Neuronal stem cell (in vitro differentiated cells): ENCODE data around the gene DMRTA2.

Experiments used
- DNase-seq: peaks from one replicate; pipeline ENCODE4 v3.0.0-alpha.2; 2013; ENCODE audit warnings: low spot score
- H2AFZ ChIP-seq: one replicate; pipeline ENCODE4 v1.6.1; 2013; ENCODE audit warnings: mild to moderate bottlenecking, low read length, inconsistent platforms
- H2AK5ac ChIP-seq: 2 replicates; pipeline ENCODE4 v1.6.1; 2013; ENCODE audit warnings: low read depth, mild to moderate bottlenecking, inconsistent platforms, low read length, moderate library complexity, mixed read lengths
- H2BK120ac ChIP-seq: 2 replicates; pipeline ENCODE4 v1.6.1; 2013; ENCODE audit warnings: low read depth, mild to moderate bottlenecking, inconsistent platforms, low read length, moderate library complexity, mixed read lengths
- H2BK12ac ChIP-seq: one replicate; pipeline ENCODE4 v1.6.1; 2013; ENCODE audit warnings: low read length, inconsistent platforms
- H2BK15ac ChIP-seq: 2 replicates; pipeline ENCODE4 v1.6.1; 2013; ENCODE audit warnings: mild to moderate bottlenecking, low read length, inconsistent platforms, mixed read lengths
- H2BK5ac ChIP-seq: one replicate; pipeline ENCODE4 v1.6.1; 2013; ENCODE audit warnings: inconsistent platforms, mild to moderate bottlenecking, low read length, moderate library complexity
- H3K14ac ChIP-seq: one replicate; pipeline ENCODE4 v1.6.1; 2013; ENCODE audit warnings: low read length, inconsistent platforms
- H3K18ac ChIP-seq: 2 replicates; pipeline ENCODE4 v1.6.1; 2013; ENCODE audit warnings: low read length, inconsistent platforms
- H3K23ac ChIP-seq: 2 replicates; pipeline ENCODE4 v1.6.1; 2013; ENCODE audit warnings: low read depth, mild to moderate bottlenecking, mixed read lengths, low read length, inconsistent platforms; ENCODE audit not compliant: poor library complexity
- H3K27ac ChIP-seq: replicated peaks from 3 replicates; pipeline ENCODE4 v1.5.1; 2013; ENCODE audit warnings: low read length, inconsistent platforms
- H3K27me3 ChIP-seq, 3 experiments: 2 replicates each; pipeline ENCODE4 v1.6.1; 2013; ENCODE audit warnings: low read length in 3 of 3, mild to moderate bottlenecking in 2 of 3, inconsistent platforms in 1 of 3, low read depth in 1 of 3, mixed read lengths in 1 of 3, moderate library complexity in 1 of 3; ENCODE audit not compliant: control insufficient read depth in 3 of 3, insufficient read depth in 3 of 3
- H3K36me3 ChIP-seq, 2 donors: replicated peaks in 1 of 2; 2 replicates each; pipeline ENCODE4 v1.6.1; 2013; ENCODE audit warnings: low read length in 2 of 2; ENCODE audit not compliant: control insufficient read depth in 2 of 2, insufficient read depth in 2 of 2
- H3K4ac ChIP-seq: 2 replicates; pipeline ENCODE4 v1.6.1; 2013; ENCODE audit warnings: inconsistent platforms, mild to moderate bottlenecking, low read length, moderate library complexity
- H3K4me1 ChIP-seq, 2 donors: 1 replicate in 1 of 2; 2 replicates in 1 of 2; pipeline ENCODE4 v1.6.1; 2013; ENCODE audit warnings: low read length in 2 of 2, low read depth in 1 of 2; ENCODE audit not compliant: control insufficient read depth in 2 of 2, insufficient read depth in 1 of 2
- H3K4me2 ChIP-seq: one replicate; pipeline ENCODE4 v1.6.1; 2013; ENCODE audit warnings: mild to moderate bottlenecking, low read length, inconsistent platforms; ENCODE audit not compliant: insufficient read depth, poor library complexity, severe bottlenecking
- H3K4me3 ChIP-seq, 2 donors: 2 replicates each; pipeline ENCODE4 v1.5.1; 2013; ENCODE audit warnings: low read length in 2 of 2, mild to moderate bottlenecking in 2 of 2, inconsistent platforms in 1 of 2, moderate library complexity in 1 of 2
- H3K79me1 ChIP-seq: one replicate; pipeline ENCODE4 v1.6.1; 2013; ENCODE audit warnings: low read depth, mild to moderate bottlenecking, inconsistent platforms, low read length, moderate library complexity
- H3K9ac ChIP-seq: one replicate; pipeline ENCODE4 v1.6.1; 2013; ENCODE audit warnings: mild to moderate bottlenecking, low read depth, low read length, inconsistent platforms; ENCODE audit not compliant: poor library complexity
- H3K9me3 ChIP-seq, 2 donors: replicated peaks in 1 of 2; 2 replicates each; pipeline versions ENCODE3 to v1.6.1; 2013; ENCODE audit warnings: low read length in 2 of 2, mild to moderate bottlenecking in 2 of 2, inconsistent platforms in 1 of 2, low read depth in 1 of 2, mixed read lengths in 1 of 2, moderate library complexity in 1 of 2; ENCODE audit not compliant: control insufficient read depth in 2 of 2, insufficient read depth in 1 of 2
- H4K8ac ChIP-seq: one replicate; pipeline ENCODE4 v1.6.1; 2013; ENCODE audit warnings: low read depth, mild to moderate bottlenecking, inconsistent platforms, low read length, moderate library complexity
- H4K91ac ChIP-seq: one replicate; pipeline ENCODE4 v1.6.1; 2013; ENCODE audit warnings: low read length, low read depth, mild to moderate bottlenecking, inconsistent platforms; ENCODE audit not compliant: poor library complexity
- WGBS, 2 donors: extraction: QIAGEN DNeasy Blood & Tissue Kit; methylation state at CpG; one replicate each; pipeline ENCODE4 v1.1.7; 2013; ENCODE audit warnings: missing lambda C conversion rate in 2 of 2, mixed read lengths in 1 of 2; ENCODE audit not compliant: insufficient read length in 2 of 2, insufficient replicate concordance in 1 of 2; ENCODE audit errors: extremely low coverage in 2 of 2; 5-methylcytosine and 5-hydroxymethylcytosine counted together

DMRTA2 gene

DNA sequence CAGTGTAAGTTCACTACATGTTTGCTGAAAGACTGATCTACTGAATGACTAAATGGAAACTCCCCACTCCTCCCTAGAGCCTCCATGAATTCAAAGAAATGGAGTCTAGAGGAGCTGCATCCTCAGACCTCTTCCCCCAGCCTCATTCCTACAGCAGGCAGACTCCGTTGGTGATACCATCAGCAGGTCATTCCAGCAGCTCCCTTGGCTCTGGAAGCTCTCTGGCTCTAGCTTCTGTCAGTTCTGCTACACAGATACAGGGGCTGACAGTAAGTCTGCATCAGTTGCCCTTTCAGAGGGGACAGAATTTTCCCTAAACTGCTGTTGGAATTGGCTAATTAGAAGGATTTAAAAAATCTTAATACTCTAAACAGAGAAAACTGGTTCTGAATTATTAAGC lies 31.7 kb upstream of the DMRTA2 start:
- no peaks in the 10 kb centered on the region for H3K9me3 ChIP-seq
- no peaks in the 10 kb centered on the region for H3K36me3 ChIP-seq
- H4K8ac ChIP-seq: no peak overlapping the region
- no peak overlapping the region for H2BK5ac ChIP-seq
- no peak overlapping the region for H3K18ac ChIP-seq
- H2BK15ac ChIP-seq: no peak overlapping the region
- no peak overlapping the region for H3K4me3 ChIP-seq
- no peak for DNase-seq
- no peak overlapping the region for H3K4ac ChIP-seq
- no peak overlapping the region for H3K14ac ChIP-seq
- no peak overlapping the region for H2BK12ac ChIP-seq
- H3K23ac ChIP-seq: no peak overlapping the region
- WGBS, 2 donors: no CpG with 5 or more reads among the region's 1 CpG
- no peak overlapping the region for H3K27ac ChIP-seq
- H2BK120ac ChIP-seq: no peak overlapping the region
- H2AK5ac ChIP-seq: no peak overlapping the region
- H3K9ac ChIP-seq: no peak overlapping the region
- no peak overlapping the region for H3K4me2 ChIP-seq
- H3K4me1 ChIP-seq: peaks cover 0 to 4% of the 10 kb centered on the region in 2 donors
- no peaks in the 10 kb centered on the region for H3K27me3 ChIP-seq
- no peak overlapping the region for H4K91ac ChIP-seq
- no peak overlapping the region for H2AFZ ChIP-seq
- H3K79me1 ChIP-seq: no peaks in the 10 kb centered on the region

DNA sequence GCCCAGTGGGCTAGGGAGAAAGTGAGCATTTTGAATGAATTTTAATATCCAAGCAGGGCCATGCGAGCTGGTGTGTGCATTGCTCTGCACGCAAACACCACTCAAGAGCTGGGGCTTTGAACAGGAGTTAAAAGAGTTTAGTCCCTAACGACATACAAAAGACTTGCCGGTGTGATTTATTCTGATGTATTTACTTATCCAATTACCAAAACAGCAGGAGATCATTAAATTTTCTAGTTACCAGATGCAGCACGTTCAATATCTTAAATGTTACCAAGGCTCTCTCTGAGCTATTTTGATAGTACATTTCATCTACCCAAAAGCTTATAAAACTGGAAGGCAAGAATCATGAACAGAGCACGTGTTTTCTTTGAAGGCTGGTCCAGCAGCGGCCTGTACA lies 30.0 kb upstream of the DMRTA2 start:
- Histone ChIP-seq H3K9me3 (no peaks in the 10 kb centered on the region), H3K4me3 (no peak overlapping the region), H3K14ac (no peak overlapping the region), H3K4me1 (peaks cover 0 to 4% of the 10 kb centered on the region in 2 donors), H3K18ac (no peak overlapping the region), H4K91ac (no peak overlapping the region), H4K8ac (no peak overlapping the region), H3K9ac (no peak overlapping the region), H3K27ac (no peak overlapping the region), H3K36me3 (no peaks in the 10 kb centered on the region), H2BK15ac (no peak overlapping the region), H3K27me3 (no peaks in the 10 kb centered on the region), H3K4me2 (no peak overlapping the region), H2BK120ac (no peak overlapping the region), H2AFZ (no peak overlapping the region), H3K23ac (no peak overlapping the region), H2AK5ac (no peak overlapping the region), H3K79me1 (no peaks in the 10 kb centered on the region), H2BK12ac (no peak overlapping the region), H3K4ac (no peak overlapping the region), H2BK5ac (no peak overlapping the region)
- WGBS, 2 donors: no CpG with 5 or more reads among the region's 7 CpGs
- no peak for DNase-seq

DNA sequence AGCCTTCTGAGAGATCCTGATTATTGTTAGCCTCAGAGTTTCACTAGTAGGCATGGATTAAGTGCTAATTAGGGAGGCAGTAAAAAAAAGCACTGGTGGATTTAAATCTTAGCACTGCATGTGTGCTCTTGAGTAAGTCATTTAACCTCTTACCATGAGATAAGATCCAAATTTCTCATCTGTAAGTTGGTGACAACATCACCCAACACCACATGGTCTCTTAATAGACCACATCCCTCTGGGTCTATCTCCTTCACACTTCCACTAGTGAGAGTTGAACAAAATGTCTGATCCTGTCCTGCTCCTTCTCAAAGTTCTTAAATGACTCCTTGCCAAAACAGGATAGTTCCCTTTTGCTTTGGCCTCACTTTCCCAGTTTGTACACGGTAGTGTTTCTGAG lies 29.5 kb upstream of the DMRTA2 start:
- WGBS, 2 donors: no CpG with 5 or more reads among the region's 1 CpG
- Histone ChIP-seq H3K4ac (no peak overlapping the region), H3K27ac (no peak overlapping the region), H2BK120ac (no peak overlapping the region), H3K36me3 (no peaks in the 10 kb centered on the region), H3K4me3 (no peak overlapping the region), H4K91ac (no peak overlapping the region), H3K79me1 (no peaks in the 10 kb centered on the region), H2AK5ac (no peak overlapping the region), H2BK15ac (no peak overlapping the region), H3K4me1 (peaks cover 0 to 4% of the 10 kb centered on the region in 2 donors), H2BK12ac (no peak overlapping the region), H3K18ac (no peak overlapping the region), H4K8ac (no peak overlapping the region), H3K14ac (no peak overlapping the region), H3K9ac (no peak overlapping the region), H3K23ac (no peak overlapping the region), H3K4me2 (no peak overlapping the region), H2AFZ (no peak overlapping the region), H3K9me3 (no peaks in the 10 kb centered on the region), H3K27me3 (no peaks in the 10 kb centered on the region), H2BK5ac (no peak overlapping the region)
- DNase-seq: no peak

DNA sequence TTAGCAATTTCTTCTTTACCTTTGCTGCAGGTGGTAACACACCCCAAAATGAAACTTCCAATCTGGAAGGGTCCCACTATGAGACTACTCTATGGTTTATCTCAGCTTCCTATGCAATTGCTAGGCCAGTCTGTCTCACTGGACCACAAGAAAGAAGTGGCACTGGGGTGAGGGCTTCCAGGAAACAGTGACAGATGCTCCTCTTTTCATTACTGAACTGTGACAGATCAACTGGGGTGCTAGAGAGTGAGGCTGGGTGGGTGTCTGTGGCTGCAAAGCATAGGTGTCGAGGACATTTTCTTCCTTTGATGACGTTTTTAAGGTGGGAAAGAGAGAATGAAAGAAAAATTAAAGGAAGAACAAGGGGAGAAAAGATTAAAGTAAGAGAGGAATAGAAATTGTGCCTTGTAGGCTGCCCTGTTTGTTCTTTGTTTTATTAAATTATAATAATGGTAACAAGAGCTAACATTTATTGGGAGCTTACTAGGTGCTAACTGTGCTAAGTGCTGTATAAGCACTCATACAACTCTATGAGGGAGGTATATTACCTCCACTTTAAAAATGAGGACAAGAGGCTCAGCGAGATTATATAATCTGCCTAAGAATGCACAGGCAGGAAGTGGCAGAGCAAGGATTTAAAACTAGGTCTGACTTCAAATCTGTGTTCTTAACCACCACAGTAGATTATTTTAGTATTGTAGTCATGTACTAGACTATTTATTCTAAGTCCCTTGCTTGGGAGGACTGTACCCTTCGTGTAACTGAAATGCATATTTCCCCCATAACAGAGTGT lies 27.8 kb upstream of the DMRTA2 start:
- H3K79me1 ChIP-seq: no peaks in the 10 kb centered on the region
- no peaks in the 10 kb centered on the region for H3K27me3 ChIP-seq
- H2BK5ac ChIP-seq: no peak overlapping the region
- H3K18ac ChIP-seq: no peak overlapping the region
- H2BK120ac ChIP-seq: no peak overlapping the region
- H2BK12ac ChIP-seq: no peak overlapping the region
- no peak overlapping the region for H2AFZ ChIP-seq
- no peak overlapping the region for H3K4me2 ChIP-seq
- no CpG with 5 or more reads among the region's 4 CpGs for WGBS, 2 donors
- H3K4me1 ChIP-seq: peaks cover 0 to 7% of the 10 kb centered on the region in 2 donors
- DNase-seq: no peak
- H4K91ac ChIP-seq: no peak overlapping the region
- H3K9ac ChIP-seq: no peak overlapping the region
- H3K23ac ChIP-seq: no peak overlapping the region
- H3K4ac ChIP-seq: no peak overlapping the region
- H3K27ac ChIP-seq: no peak overlapping the region
- no peaks in the 10 kb centered on the region for H3K36me3 ChIP-seq
- H3K9me3 ChIP-seq: no peaks in the 10 kb centered on the region
- H3K4me3 ChIP-seq: no peak overlapping the region
- H2BK15ac ChIP-seq: no peak overlapping the region
- no peak overlapping the region for H2AK5ac ChIP-seq
- H3K14ac ChIP-seq: no peak overlapping the region
- no peak overlapping the region for H4K8ac ChIP-seq
